HEK293 (cell line): ENCODE results near the gene RNF212.

Source experiments
- CTCF ChIA-PET: fragments of 350-600 bp; formaldehyde crosslinking; extraction: SDS; loops from one replicate; lab custom pipeline; 2021; ENCODE audit warnings: antibody characterized with exemption; lab: Yijun Ruan, JAX
- POLR2A ChIA-PET: fragments of 300-600 bp; formaldehyde crosslinking; extraction: SDS; loops from one replicate; lab custom pipeline; 2020; ENCODE audit warnings: antibody characterized with exemption, inconsistent platforms; lab: Yijun Ruan, JAX
- H3K27ac ChIP-seq: fragments of 200-500 bp; sonication (Bioruptor generic); 2 replicates; pipeline ENCODE4 v1.5.1; 2014; ENCODE audit warnings: low read depth, low read length, control low read depth, inconsistent platforms; ENCODE audit errors: extremely low read depth
- H3K36me3 ChIP-seq, 2 experiments: fragments of 200-500 bp in 1 of 2; sonication (Bioruptor generic) in 1 of 2; 1 replicate in 1 of 2; 2 replicates in 1 of 2; pipeline ENCODE4 v1.5.1; 2014 to 2017; ENCODE audit warnings: inconsistent platforms in 2 of 2, low read length in 2 of 2; ENCODE audit not compliant: control insufficient read depth in 2 of 2, insufficient read depth in 1 of 2
- H3K4me1 ChIP-seq: fragments of 200-500 bp; sonication (Bioruptor generic); 2 replicates; pipeline ENCODE4 v1.5.1; 2014; ENCODE audit warnings: mild to moderate bottlenecking, low read length, inconsistent platforms; ENCODE audit not compliant: control insufficient read depth, insufficient read depth
- H3K4me3 ChIP-seq: 2 replicates; pipeline ENCODE4 v1.5.1; 2011; ENCODE audit warnings: low read depth, mild to moderate bottlenecking, control low read depth, low read length, moderate library complexity
- H3K9me3 ChIP-seq: fragments of 200-500 bp; sonication (Bioruptor generic); 2 replicates; pipeline ENCODE4 v1.5.1; 2014; ENCODE audit warnings: low read depth, low read length, inconsistent platforms; ENCODE audit not compliant: control insufficient read depth, insufficient read depth
- EGR2 ChIP-seq: fragments of 450-650 bp; formaldehyde crosslinking; IDR thresholded peaks from 2 replicates; pipeline ENCODE4 v1.5.1; 2016; ENCODE audit warnings: low read depth, missing biosample characterization, missing genetic modification characterization
- GLIS1 ChIP-seq: fragments of 450-650 bp; formaldehyde crosslinking; IDR thresholded peaks from 2 replicates; pipeline ENCODE4 v1.5.1; 2016; ENCODE audit warnings: missing biosample characterization, missing genetic modification characterization
- GLIS2 ChIP-seq: fragments of 450-650 bp; formaldehyde crosslinking; IDR thresholded peaks from 2 replicates; pipeline ENCODE4 v1.5.1; 2016; ENCODE audit warnings: missing biosample characterization, missing genetic modification characterization
- KLF9 ChIP-seq: fragments of 450-650 bp; formaldehyde crosslinking; IDR thresholded peaks from 2 replicates; pipeline ENCODE4 v1.5.1; 2016; ENCODE audit warnings: missing biosample characterization, missing genetic modification characterization, low read depth
- SCRT1 ChIP-seq: fragments of 450-650 bp; formaldehyde crosslinking; IDR thresholded peaks from 2 replicates; pipeline ENCODE4 v1.5.1; 2016; ENCODE audit warnings: missing biosample characterization, missing genetic modification characterization, borderline replicate concordance
- SP2 ChIP-seq: fragments of 450-650 bp; formaldehyde crosslinking; IDR thresholded peaks from 2 replicates; pipeline ENCODE4 v1.5.1; 2016; ENCODE audit warnings: missing biosample characterization, missing genetic modification characterization
- SP3 ChIP-seq: fragments of 450-650 bp; formaldehyde crosslinking; IDR thresholded peaks from 2 replicates; pipeline ENCODE4 v1.5.1; 2016; ENCODE audit warnings: missing biosample characterization, missing genetic modification characterization
- TRIM28 ChIP-seq: IDR thresholded peaks from 2 replicates; pipeline ENCODE4 v1.6.1; 2011; ENCODE audit warnings: low read length, control low read depth, borderline replicate concordance
- YY2 ChIP-seq: fragments of 450-650 bp; formaldehyde crosslinking; IDR thresholded peaks from 2 replicates; pipeline ENCODE4 v1.5.1; 2016; ENCODE audit warnings: missing biosample characterization, missing genetic modification characterization
- ZBTB1 ChIP-seq: fragments of 450-650 bp; formaldehyde crosslinking; IDR thresholded peaks from 2 replicates; pipeline ENCODE4 v1.5.1; 2016; ENCODE audit warnings: missing biosample characterization, missing genetic modification characterization
- ZFHX2 ChIP-seq: fragments of 450-650 bp; formaldehyde crosslinking; conservative IDR thresholded peaks from 2 replicates; pipeline ENCODE4 v1.5.1; 2016; ENCODE audit warnings: missing biosample characterization, missing genetic modification characterization
- ZIC2 ChIP-seq: fragments of 450-650 bp; formaldehyde crosslinking; IDR thresholded peaks from 2 replicates; pipeline ENCODE4 v1.5.1; 2016; ENCODE audit warnings: missing biosample characterization, missing genetic modification characterization
- ZNF341 ChIP-seq: fragments of 450-650 bp; formaldehyde crosslinking; IDR thresholded peaks from 2 replicates; pipeline ENCODE4; 2016; ENCODE audit warnings: low read depth, missing biosample characterization, missing genetic modification characterization
- ZNF48 ChIP-seq: fragments of 450-650 bp; formaldehyde crosslinking; IDR thresholded peaks from 2 replicates; pipeline ENCODE4 v1.5.1; 2016; ENCODE audit warnings: missing biosample characterization, missing genetic modification characterization
- ZNF585B ChIP-seq: fragments of 450-650 bp; formaldehyde crosslinking; IDR thresholded peaks from 2 replicates; pipeline ENCODE4 v1.5.1; 2016; ENCODE audit warnings: missing biosample characterization, missing genetic modification characterization
- ZNF600 ChIP-seq: fragments of 450-650 bp; formaldehyde crosslinking; IDR thresholded peaks from 2 replicates; pipeline ENCODE4 v1.5.1; 2016; ENCODE audit warnings: missing biosample characterization, missing genetic modification characterization
- TF ChIP-seq, protein P1 (sequence below): fragments of 450-650 bp; formaldehyde crosslinking; IDR thresholded peaks from 2 replicates; pipeline ENCODE4 v1.5.1; 2016; ENCODE audit warnings: missing biosample characterization, missing genetic modification characterization
- TF ChIP-seq, protein P2 (sequence below): fragments of 450-650 bp; formaldehyde crosslinking; IDR thresholded peaks from 2 replicates; pipeline ENCODE4 v1.5.1; 2017; ENCODE audit warnings: missing biosample characterization, missing genetic modification characterization
- TF ChIP-seq, protein P3 (sequence below): fragments of 450-650 bp; formaldehyde crosslinking; conservative IDR thresholded peaks from 2 replicates; pipeline ENCODE4 v1.5.1; 2016; ENCODE audit warnings: low read depth, missing biosample characterization, missing genetic modification characterization

Gene RNF212

DNA sequence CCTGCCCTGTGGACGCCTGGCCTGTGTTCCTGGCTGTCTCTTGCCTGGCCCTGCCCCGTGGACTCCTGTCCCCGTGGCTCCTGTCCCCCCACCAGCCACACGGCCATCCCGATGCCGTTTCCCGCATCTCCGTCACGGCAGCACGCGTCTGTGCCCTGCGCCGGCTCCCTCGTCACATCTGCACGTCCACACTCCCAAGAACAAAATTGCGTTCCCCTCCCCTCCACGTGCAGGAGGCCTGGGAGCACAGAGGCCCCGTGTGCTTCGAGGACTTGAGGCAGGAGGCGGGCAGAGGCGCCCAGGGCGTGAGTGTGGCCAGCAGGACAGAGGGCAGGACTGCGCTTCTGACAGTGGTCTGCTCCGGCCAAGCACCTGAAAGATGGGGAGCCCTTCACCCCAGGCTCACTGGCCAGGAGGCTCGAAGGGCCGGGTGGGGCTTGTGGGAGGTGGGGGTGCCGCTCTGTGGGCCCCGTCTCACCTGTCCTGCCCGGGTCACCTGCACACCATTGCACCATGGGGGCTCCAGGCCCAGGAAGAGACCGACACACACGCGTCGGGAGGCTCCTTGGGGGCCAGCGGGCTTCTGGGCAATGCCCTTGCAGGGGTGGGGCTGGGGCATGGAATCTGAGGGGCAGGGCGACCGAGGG, 84.7 kb downstream of the RNF212 start:
- CTCF ChIA-PET = no interaction called here

DNA sequence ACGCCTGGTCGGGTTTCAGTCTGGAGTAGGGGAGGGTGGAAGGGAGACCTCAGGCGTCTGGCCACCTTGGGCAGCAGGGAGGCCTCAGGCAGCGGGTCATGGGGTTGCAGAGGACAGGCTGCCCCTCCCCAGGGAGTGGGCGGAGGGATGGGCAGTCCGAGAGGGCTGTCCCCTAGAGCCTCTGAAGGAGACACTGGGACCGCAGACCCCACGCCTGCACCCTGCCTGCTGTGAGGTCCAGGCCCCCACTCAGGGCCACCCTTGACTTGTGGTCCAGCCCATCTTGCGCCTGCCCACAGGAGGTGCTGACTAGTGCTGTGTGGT, 85.5 kb downstream of the RNF212 start:
- ChIA-PET POLR2A (no interaction called here), CTCF (no interaction called here)

More for the DNA sequence above, 84.7 kb downstream of the RNF212 start:
- TF ChIP-seq, protein P1, sequence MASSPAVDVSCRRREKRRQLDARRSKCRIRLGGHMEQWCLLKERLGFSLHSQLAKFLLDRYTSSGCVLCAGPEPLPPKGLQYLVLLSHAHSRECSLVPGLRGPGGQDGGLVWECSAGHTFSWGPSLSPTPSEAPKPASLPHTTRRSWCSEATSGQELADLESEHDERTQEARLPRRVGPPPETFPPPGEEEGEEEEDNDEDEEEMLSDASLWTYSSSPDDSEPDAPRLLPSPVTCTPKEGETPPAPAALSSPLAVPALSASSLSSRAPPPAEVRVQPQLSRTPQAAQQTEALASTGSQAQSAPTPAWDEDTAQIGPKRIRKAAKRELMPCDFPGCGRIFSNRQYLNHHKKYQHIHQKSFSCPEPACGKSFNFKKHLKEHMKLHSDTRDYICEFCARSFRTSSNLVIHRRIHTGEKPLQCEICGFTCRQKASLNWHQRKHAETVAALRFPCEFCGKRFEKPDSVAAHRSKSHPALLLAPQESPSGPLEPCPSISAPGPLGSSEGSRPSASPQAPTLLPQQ (tag by site-specific recombination) = peak; percentile 54; the same call in 1 of the 2 replicates
- TF ChIP-seq SCRT1 (tag by site-specific recombination) = no peak
- TF ChIP-seq, all 188 proteins: peak for 1
- H3K9me3 ChIP-seq = no peaks in the 10 kb centered on the region
- H3K4me1 ChIP-seq = no peaks in the 10 kb centered on the region
- H3K27ac ChIP-seq = no peak overlapping the region
- POLR2A ChIA-PET = no interaction called here
- H3K4me3 ChIP-seq = no peak overlapping the region
- peaks cover 0 to 21% of the 10 kb centered on the region in 2 experiments; a peak in 1 of 3 replicates for H3K36me3 ChIP-seq

DNA sequence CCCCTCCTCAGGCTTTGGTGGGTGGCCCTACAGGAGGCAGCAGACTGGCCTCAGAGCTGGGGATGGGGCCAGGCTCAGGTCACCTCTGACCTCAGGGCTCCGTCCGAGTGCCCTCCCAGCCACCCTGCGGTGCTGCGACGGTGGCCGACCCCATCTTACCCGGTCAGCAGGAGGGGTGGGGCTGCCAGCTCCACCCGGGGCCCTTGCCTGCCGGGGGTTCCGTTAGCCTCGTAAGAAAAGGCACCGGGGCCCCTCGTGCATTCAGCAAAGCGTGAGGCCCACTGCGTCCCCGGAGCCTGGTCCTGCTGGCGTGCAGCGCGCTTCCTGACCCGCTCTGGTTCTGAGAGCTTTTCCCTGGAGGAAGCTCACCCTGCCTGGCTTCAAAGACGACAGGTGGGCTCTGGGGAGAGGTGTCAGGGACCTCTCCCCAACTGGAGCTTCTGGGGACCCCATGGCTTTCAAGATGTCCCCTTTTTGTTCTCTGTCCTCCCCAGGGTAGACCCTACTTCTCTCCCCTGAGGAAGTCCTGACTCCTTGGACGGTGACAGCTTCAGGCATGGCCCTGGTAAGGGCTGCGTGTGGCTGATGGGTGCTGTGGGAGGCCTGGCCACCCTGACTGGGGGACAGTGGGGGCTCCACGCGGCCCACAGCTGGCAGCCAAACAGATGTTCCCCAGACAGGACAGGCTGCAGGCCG, 86.0 kb downstream of the RNF212 start:
- no peak overlapping the region for H3K27ac ChIP-seq
- POLR2A ChIA-PET = no interaction called here
- H3K36me3 ChIP-seq = peaks cover 0 to 21% of the 10 kb centered on the region in 2 experiments; a peak in 1 of 3 replicates
- H3K4me1 ChIP-seq = no peaks in the 10 kb centered on the region
- no peaks in the 10 kb centered on the region for H3K9me3 ChIP-seq
- no peak overlapping the region for H3K4me3 ChIP-seq
- CTCF ChIA-PET = interaction anchor here (0.6 kb wide), 1 partner anchor 207 kb away, joined by 3 read pairs; no protein-coding TSS in a partner anchor
- TF ChIP-seq ZIC2 = peak; percentile 41; the same call in 1 of the 2 replicates
- no peak for TF ChIP-seq KLF9 (tag by site-specific recombination)

More for the DNA sequence above, 85.5 kb downstream of the RNF212 start:
- Histone ChIP-seq H3K27ac (no peak overlapping the region), H3K4me1 (no peaks in the 10 kb centered on the region), H3K9me3 (no peaks in the 10 kb centered on the region), H3K4me3 (no peak overlapping the region), H3K36me3 (peaks cover 0 to 21% of the 10 kb centered on the region in 2 experiments; a peak in 1 of 3 replicates)
- peak; percentile 20; the same call in 1 of the 2 replicates for TF ChIP-seq GLIS1 (tag by site-specific recombination)
- no peak for TF ChIP-seq YY2 (tag by site-specific recombination)
- TF ChIP-seq GLIS2 (tag by site-specific recombination) = peak; percentile 56; the same call in 1 of the 2 replicates
- TF ChIP-seq SP3 = 0 out of 2 replicates have a peak, but pooled peaks have one; percentile 19

DNA sequence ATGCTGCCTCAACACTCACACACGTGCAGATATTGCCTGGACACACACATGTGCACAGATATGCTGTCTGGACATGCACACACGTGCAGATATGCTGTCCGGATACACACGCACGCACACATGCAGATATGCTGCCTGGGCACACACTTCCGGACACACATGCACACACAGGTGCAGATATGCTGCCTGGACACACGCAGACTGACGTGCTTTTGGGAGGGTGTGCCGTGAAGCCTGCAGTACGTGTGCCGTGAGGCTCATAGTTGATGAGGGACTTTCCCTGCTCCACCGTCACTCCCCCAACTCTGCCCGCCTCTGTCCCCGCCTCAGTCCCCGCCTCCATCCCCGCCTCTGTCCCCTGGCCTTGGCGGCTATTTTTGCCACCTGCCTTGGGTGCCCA, 87.2 kb downstream of the RNF212 start:
- Histone ChIP-seq H3K9me3 (no peaks in the 10 kb centered on the region), H3K27ac (no peak overlapping the region)
- CTCF ChIA-PET = no interaction called here
- TF ChIP-seq ZNF585B (tag by site-specific recombination) (no peak), EGR2 (peak; percentile 53; the same call in 1 of the 2 replicates), ZNF341 (tag by site-specific recombination) (0 out of 2 replicates have a peak, but pooled peaks have one; percentile 23), ZBTB1 (no peak), SP3 (peak; percentile 59), ZFHX2 (tag by site-specific recombination) (peak; percentile 66), GLIS1 (tag by site-specific recombination) (0 out of 2 replicates have a peak, but pooled peaks have one; percentile 31), SP2 (tag by site-specific recombination) (peak; percentile 57), ZNF600 (tag by site-specific recombination) (peak; percentile 25; the same call in 1 of the 2 replicates), ZNF48 (tag by site-specific recombination) (no peak), KLF9 (tag by site-specific recombination) (0 out of 2 replicates have a peak, but pooled peaks have one; percentile 21), TRIM28 (peak; percentile 19; the same call in 1 of the 2 replicates)
- TF ChIP-seq, protein P2, sequence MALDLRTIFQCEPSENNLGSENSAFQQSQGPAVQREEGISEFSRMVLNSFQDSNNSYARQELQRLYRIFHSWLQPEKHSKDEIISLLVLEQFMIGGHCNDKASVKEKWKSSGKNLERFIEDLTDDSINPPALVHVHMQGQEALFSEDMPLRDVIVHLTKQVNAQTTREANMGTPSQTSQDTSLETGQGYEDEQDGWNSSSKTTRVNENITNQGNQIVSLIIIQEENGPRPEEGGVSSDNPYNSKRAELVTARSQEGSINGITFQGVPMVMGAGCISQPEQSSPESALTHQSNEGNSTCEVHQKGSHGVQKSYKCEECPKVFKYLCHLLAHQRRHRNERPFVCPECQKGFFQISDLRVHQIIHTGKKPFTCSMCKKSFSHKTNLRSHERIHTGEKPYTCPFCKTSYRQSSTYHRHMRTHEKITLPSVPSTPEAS (tag by site-specific recombination) = peak; percentile 71
- TF ChIP-seq, protein P3, sequence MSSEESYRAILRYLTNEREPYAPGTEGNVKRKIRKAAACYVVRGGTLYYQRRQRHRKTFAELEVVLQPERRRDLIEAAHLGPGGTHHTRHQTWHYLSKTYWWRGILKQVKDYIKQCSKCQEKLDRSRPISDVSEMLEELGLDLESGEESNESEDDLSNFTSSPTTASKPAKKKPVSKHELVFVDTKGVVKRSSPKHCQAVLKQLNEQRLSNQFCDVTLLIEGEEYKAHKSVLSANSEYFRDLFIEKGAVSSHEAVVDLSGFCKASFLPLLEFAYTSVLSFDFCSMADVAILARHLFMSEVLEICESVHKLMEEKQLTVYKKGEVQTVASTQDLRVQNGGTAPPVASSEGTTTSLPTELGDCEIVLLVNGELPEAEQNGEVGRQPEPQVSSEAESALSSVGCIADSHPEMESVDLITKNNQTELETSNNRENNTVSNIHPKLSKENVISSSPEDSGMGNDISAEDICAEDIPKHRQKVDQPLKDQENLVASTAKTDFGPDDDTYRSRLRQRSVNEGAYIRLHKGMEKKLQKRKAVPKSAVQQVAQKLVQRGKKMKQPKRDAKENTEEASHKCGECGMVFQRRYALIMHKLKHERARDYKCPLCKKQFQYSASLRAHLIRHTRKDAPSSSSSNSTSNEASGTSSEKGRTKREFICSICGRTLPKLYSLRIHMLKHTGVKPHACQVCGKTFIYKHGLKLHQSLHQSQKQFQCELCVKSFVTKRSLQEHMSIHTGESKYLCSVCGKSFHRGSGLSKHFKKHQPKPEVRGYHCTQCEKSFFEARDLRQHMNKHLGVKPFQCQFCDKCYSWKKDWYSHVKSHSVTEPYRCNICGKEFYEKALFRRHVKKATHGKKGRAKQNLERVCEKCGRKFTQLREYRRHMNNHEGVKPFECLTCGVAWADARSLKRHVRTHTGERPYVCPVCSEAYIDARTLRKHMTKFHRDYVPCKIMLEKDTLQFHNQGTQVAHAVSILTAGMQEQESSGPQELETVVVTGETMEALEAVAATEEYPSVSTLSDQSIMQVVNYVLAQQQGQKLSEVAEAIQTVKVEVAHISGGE = no peak

More for the DNA sequence above, 87.2 kb downstream of the RNF212 start:
- Histone ChIP-seq H3K36me3 (peaks cover 0 to 21% of the 10 kb centered on the region in 2 experiments; a peak in 1 of 3 replicates), H3K4me3 (no peak overlapping the region), H3K4me1 (no peaks in the 10 kb centered on the region)
- POLR2A ChIA-PET = no interaction called here
